ENCODE measurements around the gene COX7B2. TPM values are rescaled to one million over a fixed set of nuclear protein-coding genes. Genes with fewer than 3 reads are reported as not detected.

COX7B2 gene, protein sequence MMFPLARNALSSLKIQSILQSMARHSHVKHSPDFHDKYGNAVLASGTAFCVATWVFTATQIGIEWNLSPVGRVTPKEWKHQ
- total RNA-seq (2014; rRNA removed; shearing (Covaris generic)): not detected in 2 replicates

DNA sequence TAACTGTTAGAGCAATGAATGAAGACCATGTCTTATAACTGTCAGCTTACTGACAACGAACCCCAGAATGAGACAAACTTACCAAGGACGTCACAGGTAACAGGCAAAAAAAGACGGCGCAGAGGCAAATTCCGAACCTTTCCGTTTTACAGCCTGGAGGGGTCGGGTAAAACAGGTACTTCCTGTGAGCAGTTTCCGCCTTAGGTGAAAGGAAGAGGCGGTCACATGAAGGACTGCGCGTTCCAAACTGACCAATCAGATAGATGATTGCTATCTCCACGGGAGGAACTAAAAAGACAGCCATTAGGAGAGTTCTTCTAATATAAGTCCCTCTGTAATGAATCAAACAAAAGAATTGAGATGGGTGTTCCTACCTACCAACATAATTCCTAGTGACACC is at the start of gene COX7B2:
Gene COX7B2 (minus strand): TSS at position 168 of the 400 bp plus-strand sequence. CDS start 174,053 bp downstream, outside the sequence.
- in situ Hi-C loops (cut with HindIII; ENCODE audit: low sequenced_read_pairs): no loop called here
- no peak for DNase-seq (ENCODE audit: low spot score)

DNA sequence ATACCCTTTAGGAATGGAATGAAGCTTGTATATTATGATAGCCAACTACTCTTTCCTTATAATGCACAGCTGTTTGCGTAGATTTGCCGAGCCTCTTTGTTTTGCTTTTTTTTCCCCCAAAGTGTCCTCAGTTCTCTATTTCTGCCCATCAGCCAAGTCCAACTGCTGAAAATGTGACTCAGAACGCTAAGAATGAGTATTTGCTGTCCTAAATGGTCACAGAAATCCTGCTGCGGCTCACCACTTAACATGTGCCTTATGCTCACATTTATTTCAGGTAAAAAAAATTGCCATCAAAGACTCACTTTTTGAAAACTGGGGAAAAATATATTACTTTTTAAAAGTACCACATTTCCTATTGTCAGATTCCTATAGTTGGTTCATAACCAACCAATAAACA is 47.4 kb upstream of the COX7B2 start:
- DNase-seq (ENCODE audit: low spot score): no peak
- in situ Hi-C loops (cut with HindIII; ENCODE audit: low sequenced_read_pairs): no loop called here

DNA sequence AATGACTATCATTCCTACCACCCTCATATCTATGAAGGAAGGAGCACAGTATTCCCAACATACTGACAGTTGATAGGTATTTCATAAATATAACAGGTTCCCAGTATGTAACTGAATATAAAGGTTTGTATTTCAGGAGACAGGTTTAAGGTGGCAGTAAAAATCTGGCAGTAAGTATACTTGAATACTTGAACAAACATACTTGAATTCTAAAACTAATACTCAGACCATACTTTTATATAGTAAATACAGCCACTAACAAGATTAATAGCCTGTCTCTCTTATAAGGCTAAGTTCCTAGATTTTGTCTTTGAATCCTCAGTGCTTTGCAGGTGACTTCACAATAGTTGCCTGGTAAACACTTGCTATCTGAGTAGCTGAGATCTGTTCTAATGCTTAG is 46.6 kb upstream of the COX7B2 start:
- in situ Hi-C loops (cut with HindIII; ENCODE audit: low sequenced_read_pairs): no loop called here
- DNase-seq (ENCODE audit: low spot score): no peak

DNA sequence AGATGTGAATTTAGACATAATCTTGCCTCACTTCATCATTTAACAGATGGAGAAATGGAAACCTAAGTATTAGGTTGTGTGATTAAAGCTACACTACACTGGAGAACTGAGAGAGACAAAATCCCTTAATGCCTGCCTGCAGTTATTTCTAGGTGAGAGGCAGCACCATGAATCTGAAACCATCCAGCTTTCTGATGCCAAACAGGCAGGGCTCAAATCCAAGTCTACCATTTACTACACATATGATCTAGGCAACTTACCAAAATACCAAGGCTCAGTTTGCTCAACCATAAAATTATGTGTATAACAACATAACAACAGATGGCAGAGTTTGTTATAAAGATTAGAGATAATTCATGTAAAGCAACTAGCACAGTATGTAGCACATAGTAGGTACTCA is 45.6 kb upstream of the COX7B2 start:
- no peak for DNase-seq (ENCODE audit: low spot score)
- in situ Hi-C loops (cut with HindIII; ENCODE audit: low sequenced_read_pairs): no loop called here

DNA sequence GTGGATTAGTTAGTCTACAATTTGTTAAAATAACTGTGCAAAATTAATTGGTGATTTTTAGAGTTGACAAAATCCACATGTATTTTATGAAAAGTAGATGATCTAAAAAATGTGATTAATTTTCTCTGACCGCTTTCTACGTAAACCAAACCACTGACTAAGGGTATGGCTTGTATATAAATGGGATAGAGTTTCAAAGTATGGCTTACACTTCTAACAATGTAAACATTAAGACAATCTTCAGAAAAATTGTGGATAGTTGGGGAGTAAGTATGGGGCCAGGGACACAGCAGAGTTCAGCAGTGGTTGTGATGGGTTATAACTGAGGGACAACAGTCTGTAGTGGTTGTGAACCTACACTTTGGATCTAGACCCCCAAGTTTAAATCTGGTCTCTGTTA is 44.5 kb upstream of the COX7B2 start:
- in situ Hi-C loops (cut with HindIII; ENCODE audit: low sequenced_read_pairs): no loop called here
- no peak for DNase-seq (ENCODE audit: low spot score)

DNA sequence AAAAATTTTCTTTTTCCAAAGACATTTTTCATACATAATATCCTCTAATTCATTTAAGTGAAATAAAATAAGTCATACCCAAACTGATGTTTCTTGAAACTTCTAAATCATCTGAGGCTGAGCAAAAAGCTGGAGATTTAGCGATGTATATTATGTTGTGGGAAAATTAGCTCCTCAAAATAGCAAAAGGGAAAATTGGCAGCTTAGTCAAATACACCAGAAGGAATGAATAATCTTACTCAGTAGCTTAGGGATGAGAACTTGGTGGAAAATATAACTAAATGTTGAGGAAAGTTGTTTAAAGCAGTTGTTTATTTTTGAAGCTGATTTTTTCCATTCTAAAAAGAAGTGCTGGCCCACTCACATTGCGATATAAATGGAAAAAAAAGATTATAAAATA is 43.4 kb upstream of the COX7B2 start:
- DNase-seq (ENCODE audit: low spot score): no peak
- in situ Hi-C loops (cut with HindIII; ENCODE audit: low sequenced_read_pairs): no loop called here

DNA sequence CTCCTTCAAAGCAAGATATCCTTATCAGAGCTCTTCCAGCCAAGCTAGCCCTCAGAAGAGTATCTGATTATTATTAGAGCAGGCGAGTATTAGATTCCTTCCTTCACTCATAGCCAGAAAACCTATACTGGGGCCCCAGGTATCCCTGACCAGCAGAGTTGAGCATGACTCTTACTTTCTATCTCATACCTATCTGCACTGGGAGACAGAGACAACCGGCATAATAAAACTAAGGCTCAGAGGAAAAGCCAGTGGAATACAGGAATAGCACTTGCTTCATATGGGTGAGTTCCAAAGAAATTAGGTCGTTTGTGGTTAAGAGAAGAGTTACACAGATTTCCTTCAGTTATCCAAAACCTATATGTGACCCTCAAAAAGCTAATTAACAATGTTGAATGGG is 41.8 kb upstream of the COX7B2 start:
- DNase-seq (ENCODE audit: low spot score): no peak
- in situ Hi-C loops (cut with HindIII; ENCODE audit: low sequenced_read_pairs): no loop called here

DNA sequence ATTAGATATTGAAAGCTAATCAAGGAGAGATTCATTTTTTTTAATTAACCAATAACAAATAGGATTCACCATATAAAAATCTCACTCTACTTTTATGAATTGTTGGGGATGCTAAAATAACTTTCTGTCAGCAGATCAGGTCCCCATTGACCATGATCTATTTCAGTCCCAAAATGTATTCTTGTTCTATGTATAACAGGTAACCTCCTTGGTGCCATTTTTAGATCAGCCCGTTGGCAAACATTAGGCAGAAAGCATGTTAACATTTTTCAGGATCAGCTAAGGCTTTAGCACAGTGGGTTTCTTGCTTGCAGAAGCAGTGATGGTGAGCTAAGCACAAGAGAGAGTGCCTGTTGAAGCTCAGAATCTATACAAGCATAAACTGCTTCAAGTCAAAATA is 40.8 kb upstream of the COX7B2 start:
- in situ Hi-C loops (cut with HindIII; ENCODE audit: low sequenced_read_pairs): no loop called here
- no peak for DNase-seq (ENCODE audit: low spot score)

DNA sequence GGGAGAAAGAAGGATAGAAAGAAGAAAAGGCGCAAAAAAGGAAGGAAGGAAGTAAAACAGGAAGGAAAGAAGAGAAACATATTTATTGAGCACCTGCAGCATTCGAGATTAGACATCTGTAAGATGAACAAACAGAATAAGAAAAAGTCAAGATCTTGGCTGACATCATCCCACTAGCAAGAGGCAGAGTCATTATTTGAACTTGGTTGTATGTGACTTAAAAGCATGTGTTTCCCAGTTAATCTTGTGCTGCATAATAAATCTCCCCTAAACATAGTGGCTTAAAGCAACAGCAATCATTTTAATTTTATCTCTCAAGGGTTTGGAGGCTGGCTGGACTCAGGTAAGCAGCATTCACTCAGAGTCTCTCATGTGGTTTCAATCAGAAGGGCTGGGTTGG is 38.5 kb upstream of the COX7B2 start:
- in situ Hi-C loops (cut with HindIII; ENCODE audit: low sequenced_read_pairs): no loop called here
- DNase-seq (ENCODE audit: low spot score): no peak

DNA sequence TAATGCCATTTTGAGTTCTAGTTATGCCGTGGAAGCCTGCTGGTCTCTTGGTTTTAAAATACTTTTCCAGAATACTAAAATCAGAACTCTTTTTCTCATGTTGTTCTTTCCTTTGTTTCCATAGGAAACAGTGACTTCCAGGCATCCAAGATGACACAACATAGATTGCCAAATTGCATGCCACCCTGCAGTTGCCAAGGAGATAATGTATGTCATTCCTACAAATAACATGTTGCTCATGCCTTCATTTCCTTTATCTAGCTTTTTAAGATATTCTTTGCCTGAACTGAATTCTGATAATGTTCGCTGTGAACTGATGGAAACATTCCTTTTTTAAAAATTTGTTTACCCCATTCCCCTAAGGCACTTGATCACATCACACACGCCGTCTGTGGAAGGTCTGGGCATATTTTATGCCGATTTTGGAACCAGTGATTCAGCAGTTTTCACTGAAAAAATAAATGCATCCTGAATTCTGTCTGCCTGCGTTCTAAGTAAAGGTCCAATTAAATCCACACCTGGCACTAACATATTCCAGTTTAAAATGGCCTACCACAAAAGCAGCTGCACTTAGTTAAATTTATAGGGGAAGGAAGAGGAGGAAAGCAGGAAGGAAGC is 38.0 kb upstream of the COX7B2 start:
- in situ Hi-C loops (cut with HindIII; ENCODE audit: low sequenced_read_pairs): no loop called here
- no peak for DNase-seq (ENCODE audit: low spot score)

DNA sequence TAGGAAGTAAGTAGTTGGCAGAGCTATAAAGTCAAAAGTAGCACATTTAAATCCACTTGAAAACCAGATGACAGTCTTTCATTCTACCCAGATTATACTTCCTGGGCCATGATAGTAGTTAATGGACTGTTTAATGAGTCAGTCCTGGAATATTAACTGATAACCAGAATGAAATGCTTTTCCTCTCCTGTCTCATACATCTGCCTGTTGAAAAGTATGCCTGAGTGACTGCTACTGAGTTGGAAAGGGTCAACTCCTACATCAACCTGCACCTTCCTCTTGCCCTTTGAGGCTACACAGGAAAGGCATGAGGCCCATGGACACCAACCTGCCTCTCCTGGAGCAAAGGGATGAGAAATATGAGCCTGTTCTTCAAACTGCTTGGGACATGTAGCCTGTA is 36.0 kb upstream of the COX7B2 start:
- in situ Hi-C loops (cut with HindIII; ENCODE audit: low sequenced_read_pairs): no loop called here

DNA sequence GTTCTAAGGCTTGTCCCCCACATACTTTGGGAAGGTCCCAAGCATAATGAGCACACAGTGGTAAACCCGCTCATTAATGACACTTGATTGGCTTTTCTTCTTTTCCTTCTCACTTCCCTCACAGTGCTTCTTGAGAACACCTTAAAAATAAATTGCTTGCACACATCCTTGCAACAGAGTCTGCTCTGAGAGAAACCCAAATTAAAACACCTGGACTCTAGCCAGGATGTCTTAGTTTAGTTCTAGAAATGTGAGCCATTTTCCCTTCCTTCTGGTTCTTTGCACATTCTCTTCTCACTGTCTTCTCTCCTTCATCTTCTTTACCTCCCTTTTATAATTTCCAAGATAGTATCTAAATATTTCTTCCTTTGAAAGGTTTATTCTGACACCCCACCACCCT is 35.3 kb upstream of the COX7B2 start:
- in situ Hi-C loops (cut with HindIII; ENCODE audit: low sequenced_read_pairs): no loop called here
- DNase-seq (ENCODE audit: low spot score): no peak

More for the DNA sequence above, 36.0 kb upstream of the COX7B2 start:
- DNase-seq (ENCODE audit: low spot score): no peak

DNA sequence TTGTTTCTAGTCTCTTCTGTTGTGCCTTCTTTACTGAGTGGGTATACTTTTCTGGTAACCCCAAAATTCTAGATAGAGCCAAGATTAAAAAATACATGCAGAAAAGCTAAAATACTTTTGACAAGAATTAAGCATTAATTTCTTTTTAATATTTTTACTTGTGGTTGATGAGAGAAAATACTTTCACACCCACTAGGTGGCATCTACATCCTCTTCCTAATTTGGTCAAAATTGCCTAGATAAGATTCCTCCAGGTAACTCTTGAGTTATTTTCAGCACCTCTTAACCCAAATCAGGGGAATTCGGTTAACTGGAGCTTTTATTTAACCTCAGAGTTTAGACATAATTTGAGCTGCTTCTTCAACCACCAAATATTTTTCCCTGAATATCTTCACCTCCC is 28.4 kb upstream of the COX7B2 start:
- DNase-seq (ENCODE audit: low spot score): peak; percentile 20
- in situ Hi-C loops (cut with HindIII; ENCODE audit: low sequenced_read_pairs): no loop called here

DNA sequence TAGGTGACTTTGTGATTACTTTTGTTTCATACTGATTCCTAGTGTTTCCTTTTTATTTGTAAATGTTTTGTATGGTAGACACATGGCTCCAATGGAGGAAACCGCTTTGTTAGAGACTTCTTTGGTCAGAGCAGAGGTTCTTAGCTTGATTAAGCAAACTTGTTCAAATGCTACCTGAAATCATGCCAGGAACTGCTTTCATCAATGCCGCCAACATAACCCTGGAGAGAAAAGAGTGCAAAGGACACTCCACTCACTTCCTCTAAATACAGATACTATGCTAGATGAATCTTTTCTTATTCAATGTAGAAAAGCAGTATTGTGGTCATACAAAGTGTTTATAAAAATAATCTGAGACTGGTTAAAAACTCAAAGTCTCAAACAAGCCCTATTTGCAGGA is 25.7 kb upstream of the COX7B2 start:
- no peak for DNase-seq (ENCODE audit: low spot score)
- in situ Hi-C loops (cut with HindIII; ENCODE audit: low sequenced_read_pairs): no loop called here

DNA sequence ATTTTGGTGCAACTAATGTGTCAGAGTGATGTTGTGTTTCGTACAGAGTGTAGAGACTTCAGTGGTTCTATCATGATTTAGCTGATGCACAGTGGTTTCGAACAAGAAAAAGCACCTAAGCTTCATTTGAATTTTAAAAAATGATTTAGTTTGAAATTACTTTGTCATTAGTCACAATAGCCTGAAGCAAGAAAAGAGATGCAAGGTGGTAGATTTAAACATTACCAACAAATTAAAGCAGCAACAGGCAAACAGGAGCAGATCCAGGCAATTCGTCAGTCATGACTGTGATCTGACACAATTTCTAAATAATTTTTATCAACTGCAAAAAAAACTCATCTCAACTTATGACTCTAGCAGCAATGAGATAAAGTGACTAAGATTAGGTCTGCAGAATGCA is 24.6 kb upstream of the COX7B2 start:
- in situ Hi-C loops (cut with HindIII; ENCODE audit: low sequenced_read_pairs): no loop called here
- no peak for DNase-seq (ENCODE audit: low spot score)

DNA sequence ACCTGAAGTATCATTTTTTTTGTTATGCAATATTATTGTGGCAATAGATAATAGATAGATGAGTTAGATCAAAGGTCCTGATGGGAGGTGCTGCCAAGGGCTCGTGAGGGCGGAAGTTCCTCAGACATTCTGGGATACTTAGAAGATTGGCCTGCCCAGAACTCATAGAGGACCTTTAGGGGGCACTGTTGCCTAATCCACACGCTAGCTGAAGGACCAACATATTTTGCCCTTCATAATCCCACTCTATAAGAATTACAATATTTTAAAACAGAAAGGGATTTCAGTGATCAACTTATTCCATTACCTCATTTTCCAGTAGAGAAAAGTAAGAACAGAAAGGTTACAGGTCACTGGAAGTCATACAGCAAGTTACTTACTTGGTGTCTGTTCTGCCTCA is 22.9 kb upstream of the COX7B2 start:
- in situ Hi-C loops (cut with HindIII; ENCODE audit: low sequenced_read_pairs): no loop called here
- DNase-seq (ENCODE audit: low spot score): peak; percentile 36

DNA sequence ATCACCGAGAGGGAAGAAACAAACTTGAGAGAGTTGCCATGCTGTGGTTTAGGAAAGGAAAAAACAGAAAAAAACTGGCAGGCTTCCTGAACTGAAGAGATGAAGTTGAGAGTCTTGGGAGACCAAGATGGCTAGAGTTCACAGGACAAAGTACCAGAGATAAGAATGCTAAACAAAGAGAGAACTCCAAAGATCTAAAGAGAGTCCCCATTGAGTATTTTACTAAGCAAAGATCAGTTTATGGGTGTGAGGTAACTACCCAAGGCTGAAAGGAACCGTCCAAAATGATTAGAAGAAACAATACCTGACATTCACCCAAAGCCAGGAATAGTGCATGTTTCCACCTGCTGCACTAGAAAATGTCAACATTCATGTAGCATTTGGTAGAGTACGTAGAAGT is 21.8 kb upstream of the COX7B2 start:
- no peak for DNase-seq (ENCODE audit: low spot score)
- in situ Hi-C loops (cut with HindIII; ENCODE audit: low sequenced_read_pairs): no loop called here

DNA sequence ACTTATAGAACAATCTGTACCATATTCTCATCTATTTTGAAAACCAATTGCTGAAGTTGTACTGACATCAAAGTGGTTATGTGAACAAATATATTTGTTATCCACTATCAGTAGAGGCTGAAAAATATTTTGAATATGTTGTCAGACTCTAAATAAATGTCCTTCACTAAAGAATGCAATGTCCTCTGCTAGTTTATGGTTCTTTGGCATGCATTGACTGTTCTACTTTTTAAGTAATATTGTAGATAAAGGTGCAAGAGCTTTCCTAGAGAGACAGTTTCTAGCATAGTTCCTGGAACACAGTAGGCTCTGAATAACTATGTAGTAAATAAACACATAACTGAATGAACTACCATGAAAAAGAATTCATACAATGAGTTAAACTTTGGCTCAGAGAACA is 18.2 kb upstream of the COX7B2 start:
- no peak for DNase-seq (ENCODE audit: low spot score)
- in situ Hi-C loops (cut with HindIII; ENCODE audit: low sequenced_read_pairs): no loop called here

DNA sequence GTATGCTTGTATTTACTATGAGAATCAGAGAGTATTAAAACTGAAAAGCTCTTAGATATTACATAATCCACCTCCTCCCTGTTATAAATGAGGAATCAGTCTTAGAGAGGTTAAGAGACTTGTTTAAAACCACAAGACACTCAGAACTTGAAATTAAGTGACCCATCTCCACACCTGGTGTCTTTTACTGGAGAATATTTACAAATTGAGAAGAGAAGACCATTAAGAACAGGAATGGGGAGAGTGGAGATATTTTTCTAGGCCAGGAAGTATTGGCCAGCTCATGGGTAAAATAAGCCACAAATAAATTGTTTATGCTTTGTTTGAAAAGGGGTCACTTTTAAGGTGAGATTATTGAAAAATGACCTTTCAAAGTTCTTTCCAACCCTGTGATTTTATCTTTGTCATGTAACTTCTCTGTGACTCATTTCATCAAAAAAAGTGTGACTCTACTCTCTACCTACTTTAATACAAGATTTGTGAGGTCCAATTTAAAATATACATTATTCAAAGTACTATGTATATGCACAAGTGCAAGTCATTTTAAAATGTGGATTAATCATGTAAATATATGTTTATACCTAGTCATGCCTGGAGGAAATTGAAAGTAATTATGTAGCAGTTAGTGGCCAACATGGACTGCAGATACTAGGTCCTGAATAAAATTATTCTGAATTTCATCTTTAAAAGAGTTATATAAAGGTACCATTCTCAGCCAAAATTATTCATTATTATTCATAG is 15.9 kb upstream of the COX7B2 start:
- in situ Hi-C loops (cut with HindIII; ENCODE audit: low sequenced_read_pairs): no loop called here
- DNase-seq (ENCODE audit: low spot score): no peak

DNA sequence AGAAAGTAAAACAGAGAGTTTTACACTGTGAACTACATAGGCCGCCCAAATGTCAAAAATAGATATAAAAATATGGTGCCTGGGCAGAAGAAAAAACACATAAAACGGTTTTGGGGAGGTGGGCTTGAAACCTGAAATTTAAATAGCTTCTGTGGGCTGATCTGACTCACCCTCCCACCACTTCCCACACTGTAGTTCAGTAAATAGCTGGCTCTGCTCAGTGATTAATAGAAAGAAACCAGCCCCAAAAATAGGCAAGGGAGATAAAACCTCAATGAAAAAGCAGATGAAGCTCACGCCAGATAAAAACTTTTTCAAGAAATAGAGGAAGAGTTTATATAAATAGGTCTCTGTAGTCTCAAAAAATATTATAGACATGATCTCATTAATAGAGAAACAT is 13.2 kb upstream of the COX7B2 start:
- no peak for DNase-seq (ENCODE audit: low spot score)
- in situ Hi-C loops (cut with HindIII; ENCODE audit: low sequenced_read_pairs): no loop called here

DNA sequence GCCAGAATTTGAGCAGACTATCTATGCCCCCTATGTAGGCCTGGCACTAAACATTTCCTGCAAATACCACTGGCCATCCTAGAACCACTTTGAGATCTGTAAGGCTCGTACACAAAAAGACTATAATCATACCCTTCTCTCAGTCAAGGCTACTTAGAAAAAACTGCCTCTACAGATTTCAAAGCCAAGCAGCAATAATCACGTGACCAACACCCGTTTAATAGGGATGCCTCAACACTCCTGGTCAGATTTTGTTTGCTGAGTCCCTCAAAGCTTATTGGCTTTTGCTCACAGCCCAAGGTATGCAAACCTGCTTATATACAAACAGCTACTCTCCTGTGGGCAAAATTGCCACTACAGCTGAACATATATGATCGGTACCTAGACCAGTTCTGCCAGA is 897 bp downstream of the COX7B2 start:
- in situ Hi-C loops (cut with HindIII; ENCODE audit: low sequenced_read_pairs): no loop called here
- DNase-seq (ENCODE audit: low spot score): no peak
